ENCODE measurements around the gene AFG1L.
A peak's percentile ranks its signal among the peaks of the same experiment; 100 is the strongest.
"Not testable (repeated sequence)": the region's sequence is repeated elsewhere in the genome, so short reads cannot be mapped to it uniquely, and the experiment has no call there.

Gene AFG1L

GRCh38 chr6:108526739-108527174 is 231.9 kb downstream of the AFG1L start:
- peak in 2 of 6 experiments; percentile 7 to 13 for DNase-seq

- no peak for DNase-seq
These were observed 234.0 kb downstream of the AFG1L start for GRCh38 chr6:108528878-108529277.

- no peak for DNase-seq
These were observed 236.5 kb downstream of the AFG1L start for GRCh38 chr6:108531332-108531731.

GRCh38 chr6:108535114-108535742 is 240.4 kb downstream of the AFG1L start:
- DNase-seq: no peak

GRCh38 chr6:108535920-108536535 is 241.2 kb downstream of the AFG1L start:
- not testable (repeated sequence) for DNase-seq

GRCh38 chr6:108541843-108542759 is 247.2 kb downstream of the AFG1L start:
- peak; percentile 48 to 74 (median 64) for DNase-seq

- DNase-seq: no peak
These were observed 248.5 kb downstream of the AFG1L start for GRCh38 chr6:108543175-108543940.

GRCh38 chr6:108544606-108545005 is 249.8 kb downstream of the AFG1L start:
- DNase-seq: no peak

- DNase-seq: no peak
These were observed 251.5 kb downstream of the AFG1L start for GRCh38 chr6:108546079-108547049.

- DNase-seq: no peak
These were observed 254.4 kb downstream of the AFG1L start for GRCh38 chr6:108549241-108549640.

GRCh38 chr6:108549741-108550140 is 254.9 kb downstream of the AFG1L start:
- DNase-seq: no peak

- no peak for DNase-seq
These were observed 255.4 kb downstream of the AFG1L start for GRCh38 chr6:108550256-108550655.

GRCh38 chr6:108555399-108556052 is 260.7 kb downstream of the AFG1L start:
- DNase-seq: no peak

- DNase-seq: no peak
These were observed 261.4 kb downstream of the AFG1L start for GRCh38 chr6:108556250-108556649.

- peak in 1 of 6 experiments; percentile 45 for DNase-seq
These were observed 262.1 kb downstream of the AFG1L start for GRCh38 chr6:108556866-108557493.

- peak; percentile 78 to 94 (median 86) for DNase-seq
These were observed 262.9 kb downstream of the AFG1L start for GRCh38 chr6:108557494-108558371.

- DNase-seq: peak; percentile 93 to 97 (median 96)
These were observed 263.7 kb downstream of the AFG1L start for GRCh38 chr6:108558372-108559096.

- peak; percentile 84 to 93 (median 87) for DNase-seq
These were observed 264.4 kb downstream of the AFG1L start for GRCh38 chr6:108559097-108559883.
